Activated T-helper 1 cell treated with anti-CD3 and anti-CD28 coated beads, Interleukin-12 subunit alpha, Interleukin-12 subunit beta, Interleukin-2, Interleukin-4 antibody, amounts not matched to agents 30 ng/mL and 10 ng/mL and 1 ng/mL, durations not matched to agents 14 hours and 24 hours and 36 hours (primary cell): ENCODE results near the gene INPP5E. TPM values are rescaled to one million over a fixed set of nuclear protein-coding genes. Genes with fewer than 3 reads are reported as not detected.
A peak's percentile ranks its signal among the peaks of the same experiment; 100 is the strongest.
"Not testable (repeated sequence)": the region's sequence is repeated elsewhere in the genome, so short reads cannot be mapped to it uniquely, and the experiment has no call there.

Experiments
- DNase-seq: peaks from one replicate; pipeline ENCODE4 v3.0.0; 2021; ENCODE audit warnings: low spot score
- H3K27ac Mint-ChIP-seq: one replicate; pipeline ENCODE4 v1.8.0; 2021; ENCODE audit warnings: mild to moderate bottlenecking, mixed read lengths
- H3K27me3 Mint-ChIP-seq: one replicate; pipeline ENCODE4 v1.8.0; 2022; ENCODE audit warnings: mild to moderate bottlenecking, moderate library complexity, mixed read lengths; ENCODE audit not compliant: insufficient read depth
- H3K36me3 Mint-ChIP-seq: one replicate; pipeline ENCODE4 v1.8.0; 2021; ENCODE audit warnings: low read depth, mixed read lengths
- H3K4me1 Mint-ChIP-seq: one replicate; pipeline ENCODE4 v1.8.0; 2021; ENCODE audit warnings: low read depth, mixed read lengths
- H3K4me3 Mint-ChIP-seq: one replicate; pipeline ENCODE4 v1.8.0; 2021; ENCODE audit warnings: mild to moderate bottlenecking, moderate library complexity, mixed read lengths
- H3K9me3 Mint-ChIP-seq: one replicate; pipeline ENCODE4 v1.8.0; 2021; ENCODE audit warnings: mixed read lengths
- intact Hi-C: fragments of 100-400 bp; cut with micrococcal nuclease; formaldehyde crosslinking; loops from one replicate; pipeline ENCODE4 v1.15.1; 2024
- total RNA-seq: library from RNA; stranded (reverse); gene quantifications from 2 replicates; pipeline ENCODE4 v1.2.3, GENCODE V29; 2022

The INPP5E gene
- total RNA-seq, 1 donor from 2014 or later, result 20.0 TPM

GRCh38 chr9:136429075-136429628, 10.5 kb downstream of the INPP5E start:
- Mint-ChIP-seq H3K4me3 (no peak overlapping the region), H3K27me3 (no peaks in the 10 kb centered on the region), H3K4me1 (no peaks in the 10 kb centered on the region), H3K36me3 (peaks cover 20% of the 10 kb centered on the region), H3K9me3 (no peaks in the 10 kb centered on the region), H3K27ac (no peak overlapping the region)
- DNase-seq, result no peak
- intact Hi-C loops, result no loop called here

DNA sequence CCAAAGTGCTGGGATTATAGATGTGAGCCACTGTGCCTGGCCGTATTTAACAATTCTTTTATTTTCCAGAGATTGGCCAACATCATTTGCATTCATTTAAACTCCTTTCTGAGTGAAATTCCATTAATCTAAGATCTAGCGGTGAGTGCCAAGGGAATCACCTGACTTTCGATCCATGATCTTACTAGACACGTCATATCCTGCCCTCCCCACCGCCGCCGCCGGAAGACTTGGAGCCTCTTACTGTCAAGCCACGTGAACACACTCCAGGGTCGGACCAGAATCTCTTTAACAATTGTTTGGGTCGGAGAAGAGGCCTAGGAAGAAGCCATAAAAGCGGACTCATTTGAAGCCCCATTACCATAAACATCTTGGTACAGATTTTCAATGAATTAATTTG, 12.9 kb downstream of the INPP5E start:
- DNase-seq, result no peak
- no peaks in the 10 kb centered on the region for H3K4me1 Mint-ChIP-seq
- intact Hi-C loops, result no loop called here
- H3K27me3 Mint-ChIP-seq, result no peaks in the 10 kb centered on the region
- H3K27ac Mint-ChIP-seq, result no peak overlapping the region
- no peak overlapping the region for H3K4me3 Mint-ChIP-seq
- peaks cover 23% of the 10 kb centered on the region for H3K36me3 Mint-ChIP-seq
- no peaks in the 10 kb centered on the region for H3K9me3 Mint-ChIP-seq

DNA sequence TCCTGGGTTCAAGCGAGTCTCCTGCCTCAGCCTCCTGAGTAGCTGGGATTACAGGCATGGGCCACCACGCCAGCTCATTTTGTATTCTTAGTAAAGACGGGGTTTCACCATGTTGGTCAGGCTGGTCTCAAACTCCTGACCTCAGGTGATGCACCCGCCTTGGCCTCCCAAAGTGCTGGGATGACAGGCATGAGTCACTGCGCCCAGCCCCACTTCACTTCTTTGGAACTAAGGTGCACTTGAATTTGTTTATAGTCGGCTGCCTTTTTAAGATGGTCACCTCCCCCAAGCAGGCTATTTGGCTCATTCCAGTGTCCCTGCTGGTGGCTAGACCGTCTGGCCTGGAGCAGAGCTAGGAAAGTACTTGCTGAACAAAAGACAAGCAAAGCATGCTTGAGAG, 14.3 kb downstream of the INPP5E start:
- DNase-seq, H3K4me3 Mint-ChIP-seq, intact Hi-C loops: not testable (repeated sequence)

GRCh38 chr9:136424750-136425362, 14.8 kb downstream of the INPP5E start:
- no peaks in the 10 kb centered on the region for H3K27me3 Mint-ChIP-seq
- no peak overlapping the region for H3K27ac Mint-ChIP-seq
- H3K4me3 Mint-ChIP-seq, result no peak overlapping the region
- DNase-seq, result no peak
- intact Hi-C loops, result no loop called here
- H3K36me3 Mint-ChIP-seq, result peaks cover 23% of the 10 kb centered on the region
- no peaks in the 10 kb centered on the region for H3K9me3 Mint-ChIP-seq
- H3K4me1 Mint-ChIP-seq, result no peaks in the 10 kb centered on the region

More for the DNA sequence above, 14.3 kb downstream of the INPP5E start:
- not testable (repeated sequence) for H3K9me3 Mint-ChIP-seq, H3K27me3 Mint-ChIP-seq, H3K4me1 Mint-ChIP-seq, H3K27ac Mint-ChIP-seq
- H3K36me3 Mint-ChIP-seq, result peaks cover 27% of the 10 kb centered on the region

DNA sequence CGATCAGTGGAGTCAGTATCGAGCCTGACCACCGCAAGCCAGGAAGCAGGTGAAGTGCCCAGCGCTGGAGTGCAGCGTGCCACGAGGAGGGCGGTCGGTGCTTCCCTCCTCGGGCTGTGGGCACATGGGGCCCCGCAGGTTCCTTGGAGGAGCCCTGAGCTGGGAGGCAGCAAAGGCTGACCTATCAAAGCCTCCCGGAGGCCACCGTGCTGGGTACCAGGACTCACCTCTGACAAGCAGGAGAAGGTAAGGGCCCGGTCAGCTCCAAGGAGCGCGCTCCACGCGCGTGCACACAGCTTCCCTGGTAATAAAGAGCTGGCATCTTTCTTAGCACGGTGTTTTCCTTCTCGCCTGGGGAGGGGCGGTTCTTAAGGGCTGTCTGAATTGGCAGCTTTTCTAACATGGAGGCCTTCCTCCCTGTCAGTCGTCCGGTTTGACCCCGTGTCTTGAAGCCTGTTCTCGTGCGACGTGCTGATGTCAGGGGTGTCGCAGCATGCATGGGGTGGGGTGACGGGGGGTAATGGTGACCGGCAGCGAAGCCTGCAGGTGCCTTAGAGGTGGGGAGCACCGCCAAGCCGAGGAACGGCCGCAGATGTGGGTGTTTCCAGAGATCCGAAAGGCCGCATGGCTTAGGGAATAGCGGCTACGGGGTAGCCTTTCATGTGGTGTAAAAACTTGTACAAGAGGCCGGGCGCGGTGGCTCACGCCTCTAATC, 16.1 kb downstream of the INPP5E start:
- no peak for DNase-seq
- Mint-ChIP-seq H3K4me1 (no peaks in the 10 kb centered on the region), H3K9me3 (no peaks in the 10 kb centered on the region), H3K36me3 (peaks cover 25% of the 10 kb centered on the region), H3K27ac (no peak overlapping the region), H3K27me3 (no peaks in the 10 kb centered on the region), H3K4me3 (no peak overlapping the region)
- intact Hi-C loops, result no loop called here

- H3K27ac Mint-ChIP-seq, result no peak overlapping the region
- no peak overlapping the region for H3K4me3 Mint-ChIP-seq
- H3K4me1 Mint-ChIP-seq, result no peaks in the 10 kb centered on the region
- intact Hi-C loops, result no loop called here
- H3K9me3 Mint-ChIP-seq, result no peaks in the 10 kb centered on the region
- no peaks in the 10 kb centered on the region for H3K27me3 Mint-ChIP-seq
- DNase-seq, result no peak
- peaks cover 23% of the 10 kb centered on the region for H3K36me3 Mint-ChIP-seq
Measured at GRCh38 chr9:136422876-136423275, 16.8 kb downstream of the INPP5E start.

DNA sequence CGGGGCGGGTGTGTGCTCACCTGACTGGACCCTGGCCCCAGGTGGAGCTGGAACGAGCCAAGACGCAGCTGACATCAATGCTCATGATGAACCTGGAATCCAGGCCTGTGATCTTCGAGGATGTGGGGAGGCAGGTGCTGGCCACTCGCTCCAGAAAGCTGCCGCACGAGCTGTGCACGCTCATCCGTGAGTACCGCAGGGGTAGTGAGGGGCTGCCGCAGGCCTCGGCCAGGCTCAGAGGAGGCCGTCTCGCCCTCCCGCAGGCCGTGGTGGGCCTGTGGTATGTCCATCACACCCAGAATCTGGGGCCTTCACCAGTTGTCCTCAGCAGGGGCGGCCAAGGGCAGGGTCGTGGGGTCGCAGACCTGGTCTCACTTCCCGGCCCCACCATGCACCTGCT, 17.9 kb downstream of the INPP5E start:
- no peaks in the 10 kb centered on the region for H3K9me3 Mint-ChIP-seq

DNA sequence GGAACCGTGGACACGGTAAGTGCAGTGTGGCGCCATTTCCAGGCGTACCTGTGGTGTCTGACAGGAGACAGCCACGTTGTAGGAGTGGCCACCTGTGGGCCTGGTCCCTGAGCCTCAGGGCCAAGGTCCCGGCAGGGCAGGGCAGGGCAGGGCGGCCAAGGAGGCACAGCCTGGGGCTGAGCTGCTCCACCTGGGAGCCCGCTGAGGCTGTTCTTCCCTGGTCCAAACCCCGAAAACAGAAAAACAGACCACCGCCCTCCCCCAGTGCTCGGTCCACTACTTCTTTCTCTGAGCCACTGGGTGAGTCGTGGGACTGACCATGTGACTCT, 20.6 kb downstream of the INPP5E start:
- Mint-ChIP-seq H3K36me3 (peaks cover 32% of the 10 kb centered on the region), H3K4me3 (no peak overlapping the region), H3K4me1 (no peaks in the 10 kb centered on the region), H3K27ac (no peak overlapping the region), H3K9me3 (no peaks in the 10 kb centered on the region), H3K27me3 (no peaks in the 10 kb centered on the region)
- intact Hi-C loops, result no loop called here
- no peak for DNase-seq

More for the DNA sequence above, 17.9 kb downstream of the INPP5E start:
- Mint-ChIP-seq H3K27ac (no peak overlapping the region), H3K27me3 (no peaks in the 10 kb centered on the region), H3K4me1 (no peaks in the 10 kb centered on the region), H3K4me3 (no peak overlapping the region), H3K36me3 (peaks cover 25% of the 10 kb centered on the region)
- DNase-seq, result no peak
- intact Hi-C loops, result no loop called here

- peaks cover 5% of the 10 kb centered on the region for H3K4me1 Mint-ChIP-seq
- no peaks in the 10 kb centered on the region for H3K27me3 Mint-ChIP-seq
- H3K9me3 Mint-ChIP-seq, result no peaks in the 10 kb centered on the region
- intact Hi-C loops, result no loop called here
- no peak overlapping the region for H3K27ac Mint-ChIP-seq
- no peak overlapping the region for H3K4me3 Mint-ChIP-seq
- H3K36me3 Mint-ChIP-seq, result peaks cover 39% of the 10 kb centered on the region
- DNase-seq, result no peak
Measured at GRCh38 chr9:136418182-136419091, 21.2 kb downstream of the INPP5E start.

DNA sequence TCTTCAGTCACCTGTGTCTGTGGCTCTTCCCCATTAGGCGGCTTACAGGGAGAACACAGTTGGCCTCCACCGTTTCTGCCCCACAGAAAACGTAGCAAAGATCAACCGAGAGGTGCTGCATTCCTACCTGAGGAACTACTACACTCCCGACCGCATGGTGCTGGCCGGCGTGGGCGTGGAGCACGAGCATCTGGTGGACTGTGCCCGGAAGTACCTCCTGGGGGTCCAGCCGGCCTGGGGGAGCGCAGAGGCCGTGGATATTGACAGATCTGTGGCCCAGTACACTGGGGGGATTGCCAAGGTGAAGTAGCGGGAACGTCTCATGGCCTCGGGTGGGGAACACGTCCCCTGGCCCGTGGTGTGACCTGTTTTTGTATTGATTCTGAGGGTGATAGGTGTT, 22.7 kb downstream of the INPP5E start:
- H3K9me3 Mint-ChIP-seq, result no peaks in the 10 kb centered on the region
- no peak overlapping the region for H3K4me3 Mint-ChIP-seq
- H3K4me1 Mint-ChIP-seq, result peaks cover 9% of the 10 kb centered on the region
- no peaks in the 10 kb centered on the region for H3K27me3 Mint-ChIP-seq
- peaks cover 43% of the 10 kb centered on the region for H3K36me3 Mint-ChIP-seq
- H3K27ac Mint-ChIP-seq, result no peak overlapping the region
- DNase-seq, result no peak
- intact Hi-C loops, result no loop called here

GRCh38 chr9:136416427-136416826, 23.2 kb downstream of the INPP5E start:
- H3K9me3 Mint-ChIP-seq, result no peaks in the 10 kb centered on the region
- H3K27me3 Mint-ChIP-seq, result no peaks in the 10 kb centered on the region
- H3K27ac Mint-ChIP-seq, result no peak overlapping the region
- no peak overlapping the region for H3K4me3 Mint-ChIP-seq
- intact Hi-C loops, result no loop called here
- H3K4me1 Mint-ChIP-seq, result peaks cover 14% of the 10 kb centered on the region
- DNase-seq, result no peak
- H3K36me3 Mint-ChIP-seq, result peaks cover 44% of the 10 kb centered on the region

DNA sequence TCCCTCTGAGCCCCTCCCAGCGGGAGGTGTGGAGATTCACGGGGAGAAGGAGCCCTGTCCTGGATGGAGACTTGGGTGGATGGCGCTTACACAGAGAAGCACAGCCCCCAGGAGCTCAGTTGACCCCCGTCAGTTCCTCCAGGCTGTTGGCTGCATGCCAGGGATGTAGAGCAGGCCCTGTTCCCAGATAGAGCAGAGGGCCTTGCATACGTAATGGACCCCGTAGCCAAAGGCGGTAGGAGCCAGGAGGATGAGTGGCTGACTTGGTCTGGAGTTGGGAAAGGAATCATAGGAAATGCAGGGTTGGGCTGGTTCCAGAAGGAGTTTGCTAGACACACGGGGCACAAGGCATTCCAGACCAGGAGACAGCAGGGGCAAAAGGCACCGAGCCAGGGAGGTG, 26.7 kb downstream of the INPP5E start:
- peaks cover 35% of the 10 kb centered on the region for H3K4me1 Mint-ChIP-seq
- H3K27ac Mint-ChIP-seq, result no peak overlapping the region
- intact Hi-C loops, result no loop called here

DNA sequence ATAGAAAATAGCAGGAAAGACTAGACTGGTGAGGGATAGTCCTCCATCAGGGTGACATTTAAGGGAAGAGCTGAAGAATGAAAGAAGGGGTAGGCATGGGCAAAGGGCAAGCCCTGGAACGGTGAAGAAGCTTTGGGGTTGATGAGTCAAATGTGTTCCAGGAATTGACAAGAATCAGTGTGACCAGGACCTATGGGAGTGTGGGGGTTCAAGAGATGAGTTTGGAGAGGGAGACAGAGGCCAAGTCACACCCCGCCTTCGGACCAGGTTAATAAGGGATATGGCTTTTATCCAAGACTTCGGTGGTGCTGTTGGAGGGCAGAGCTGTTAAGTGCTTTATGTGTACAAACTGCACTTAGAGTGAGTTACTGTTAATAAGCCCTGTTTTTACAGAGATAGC, 28.3 kb downstream of the INPP5E start:
- intact Hi-C loops, result loop anchor here (2.0 kb wide), 1 partner anchor 71 kb away; the partner anchor contains the start of gene SEC16A
- DNase-seq, result no peak
- H3K4me3 Mint-ChIP-seq, result peak overlapping the region; percentile 97
- H3K27me3 Mint-ChIP-seq, result peaks cover 3% of the 10 kb centered on the region
- H3K27ac Mint-ChIP-seq, result peak overlapping the region; percentile 94
- peaks cover 50% of the 10 kb centered on the region for H3K36me3 Mint-ChIP-seq
- no peaks in the 10 kb centered on the region for H3K9me3 Mint-ChIP-seq
- H3K4me1 Mint-ChIP-seq, result peaks cover 35% of the 10 kb centered on the region

More for the DNA sequence above, 26.7 kb downstream of the INPP5E start:
- Mint-ChIP-seq H3K36me3 (peaks cover 49% of the 10 kb centered on the region), H3K9me3 (no peaks in the 10 kb centered on the region), H3K4me3 (no peak overlapping the region), H3K27me3 (peaks cover 3% of the 10 kb centered on the region)
- no peak for DNase-seq
